ENCODE data around the gene C2orf76. TPM values are rescaled to one million over a fixed set of nuclear protein-coding genes. Genes with fewer than 3 reads are reported as not detected.

C2orf76 gene
- total RNA-seq, 2 experiments from 2014 or later: 5.4 to 6.2 TPM

DNA sequence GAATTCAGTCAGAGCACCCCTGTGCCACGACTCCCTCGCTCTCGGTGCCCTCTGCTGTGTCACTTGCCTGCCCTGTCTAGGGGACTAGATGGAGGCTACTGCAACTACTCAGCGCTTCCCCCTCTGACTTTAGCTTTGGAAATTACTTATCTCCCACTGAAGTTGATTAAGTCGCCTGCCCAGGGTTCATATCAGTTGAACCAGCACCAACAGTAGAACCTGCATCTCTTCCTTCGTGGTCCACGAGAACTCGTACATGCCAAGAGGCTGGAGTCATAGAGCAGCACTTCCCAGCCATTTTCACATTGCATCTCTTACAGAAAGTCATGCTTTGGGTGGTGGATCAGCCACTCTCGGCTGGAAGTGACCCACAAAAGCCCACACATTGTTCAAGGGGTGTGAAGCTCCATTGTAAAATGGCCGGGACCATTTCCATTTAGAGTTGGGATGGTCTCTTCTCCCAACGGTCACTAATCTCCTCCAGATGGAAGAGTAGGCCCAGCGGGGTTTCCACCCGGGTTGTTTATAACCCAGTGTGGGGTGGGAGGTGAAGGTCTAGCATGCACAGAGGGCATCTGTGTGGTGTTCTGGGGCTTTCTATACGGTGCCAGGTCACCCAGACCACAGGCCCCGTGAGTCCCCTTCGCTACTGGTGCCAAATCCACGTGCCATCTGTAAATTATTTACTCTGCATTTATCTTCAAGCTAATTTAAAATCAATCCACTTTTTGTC lies 105.0 kb downstream of the C2orf76 start:
- no peaks in the 10 kb centered on the region for H3K4me1 Mint-ChIP-seq
- H3K9me3 Mint-ChIP-seq: no peaks in the 10 kb centered on the region
- DNase-seq: no peak
- ChIA-PET CTCF (no interaction called here), POLR2A (no interaction called here)
- peaks cover 2% of the 10 kb centered on the region for H3K27me3 Mint-ChIP-seq
- no peak overlapping the region for H3K4me3 Mint-ChIP-seq
- no peak overlapping the region for H3K27ac Mint-ChIP-seq
- H3K36me3 Mint-ChIP-seq (ENCODE audit: low read depth): no peaks in the 10 kb centered on the region

DNA sequence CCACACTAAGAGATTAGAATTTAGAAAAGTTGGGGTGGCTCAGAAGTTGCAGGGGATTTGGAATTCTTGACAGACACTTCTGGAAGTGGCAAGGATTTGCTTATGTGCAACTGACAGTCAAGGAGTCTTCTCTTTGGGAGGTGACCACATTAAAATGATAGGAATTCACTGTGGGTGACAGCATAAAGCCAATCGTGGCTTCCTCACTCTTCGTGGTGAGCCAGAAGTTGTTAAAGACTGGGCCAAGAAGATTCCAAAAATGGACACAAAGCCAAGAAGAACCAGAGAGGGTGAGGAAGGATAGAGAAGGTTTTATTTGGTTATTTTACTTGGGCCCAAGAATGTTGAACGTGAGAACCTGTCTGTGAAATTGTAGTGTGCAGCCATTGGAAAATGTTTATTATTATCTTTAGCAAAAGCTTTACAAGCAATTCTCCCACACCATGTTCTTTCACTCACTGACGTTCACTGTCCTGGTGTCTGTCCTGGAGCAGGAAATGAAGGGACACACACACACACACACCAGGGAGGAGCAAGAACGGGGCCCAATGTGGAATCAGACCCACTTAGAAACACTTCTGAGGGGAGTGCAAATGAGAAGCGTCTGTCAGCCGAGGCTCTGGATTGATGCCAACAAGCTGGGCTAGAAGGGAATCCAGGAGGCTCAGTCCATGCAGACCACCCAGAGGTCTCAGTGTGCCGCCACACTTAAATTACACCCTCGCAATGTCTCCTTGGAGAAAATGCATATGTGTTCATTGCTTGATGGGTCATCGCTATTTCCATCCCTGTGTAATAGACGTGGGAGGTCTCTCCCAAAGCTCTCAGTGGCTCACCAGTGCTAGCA lies 105.8 kb downstream of the C2orf76 start:
- Mint-ChIP-seq H3K4me1 (no peaks in the 10 kb centered on the region), H3K9me3 (no peaks in the 10 kb centered on the region), H3K4me3 (no peak overlapping the region), H3K27ac (no peak overlapping the region), H3K27me3 (no peaks in the 10 kb centered on the region), H3K36me3 (ENCODE audit: low read depth) (no peaks in the 10 kb centered on the region)
- ChIA-PET CTCF (no interaction called here), POLR2A (no interaction called here)
- no peak for DNase-seq

DNA sequence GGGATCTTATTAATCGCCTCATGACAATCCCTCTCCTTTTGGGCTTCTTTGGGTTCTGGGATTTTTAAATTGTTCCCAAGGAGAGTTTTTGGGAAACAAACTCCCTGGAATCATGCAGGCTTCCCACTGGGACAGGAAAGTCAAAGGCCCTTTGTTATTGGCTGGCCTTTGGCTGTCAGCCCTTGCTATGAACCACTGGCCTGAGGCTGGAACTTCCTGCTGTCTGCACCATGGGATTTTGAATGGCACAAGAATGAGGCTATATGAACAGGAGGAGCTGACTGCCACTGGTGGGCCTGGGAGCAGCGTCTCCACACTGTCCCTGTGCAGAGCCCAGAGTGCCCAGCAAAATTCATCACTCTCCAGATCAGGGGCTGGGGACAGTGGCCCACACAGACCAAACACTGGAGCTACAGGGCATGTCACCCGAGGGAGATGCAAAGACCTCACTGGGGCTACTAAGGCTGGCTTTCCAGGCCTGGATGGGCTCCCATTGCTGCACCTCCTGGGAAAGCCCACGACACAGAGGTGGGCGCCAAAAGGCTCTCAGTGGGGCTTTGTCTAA lies 107.3 kb downstream of the C2orf76 start:
- no peak overlapping the region for H3K4me3 Mint-ChIP-seq
- DNase-seq: no peak
- H3K36me3 Mint-ChIP-seq (ENCODE audit: low read depth): no peaks in the 10 kb centered on the region
- no peaks in the 10 kb centered on the region for H3K4me1 Mint-ChIP-seq
- POLR2A ChIA-PET: no interaction called here
- H3K27me3 Mint-ChIP-seq: no peaks in the 10 kb centered on the region
- CTCF ChIA-PET: interaction anchor here (0.7 kb wide), 1 partner anchor 336 kb away, joined by 3 read pairs; no protein-coding TSS in a partner anchor
- no peaks in the 10 kb centered on the region for H3K9me3 Mint-ChIP-seq
- H3K27ac Mint-ChIP-seq: no peak overlapping the region

DNA sequence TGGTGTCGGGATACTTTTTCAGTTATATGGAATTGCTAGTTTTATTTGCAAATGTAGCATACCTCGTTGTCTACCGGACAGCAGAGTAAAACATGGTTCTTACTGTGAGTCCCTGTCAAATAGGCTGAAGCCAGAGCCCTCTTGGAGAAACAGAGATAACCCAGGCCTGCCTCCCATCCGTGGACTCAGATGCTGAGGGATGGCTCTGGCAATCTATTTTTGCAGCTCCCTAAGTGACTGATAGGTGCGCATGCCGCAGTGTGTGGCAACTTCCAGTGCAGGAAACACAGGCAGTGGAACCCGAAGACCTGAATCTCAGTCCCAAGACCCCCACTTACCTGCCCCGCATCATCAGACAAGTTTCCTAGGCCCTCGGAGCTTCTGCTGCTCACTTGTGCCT lies 109.4 kb downstream of the C2orf76 start:
- POLR2A ChIA-PET: no interaction called here
- CTCF ChIA-PET: no interaction called here
- H3K36me3 Mint-ChIP-seq (ENCODE audit: low read depth): no peaks in the 10 kb centered on the region
- no peak for DNase-seq
- H3K27ac Mint-ChIP-seq: no peak overlapping the region
- no peaks in the 10 kb centered on the region for H3K9me3 Mint-ChIP-seq
- no peak overlapping the region for H3K4me3 Mint-ChIP-seq
- H3K27me3 Mint-ChIP-seq: no peaks in the 10 kb centered on the region
- H3K4me1 Mint-ChIP-seq: no peaks in the 10 kb centered on the region

DNA sequence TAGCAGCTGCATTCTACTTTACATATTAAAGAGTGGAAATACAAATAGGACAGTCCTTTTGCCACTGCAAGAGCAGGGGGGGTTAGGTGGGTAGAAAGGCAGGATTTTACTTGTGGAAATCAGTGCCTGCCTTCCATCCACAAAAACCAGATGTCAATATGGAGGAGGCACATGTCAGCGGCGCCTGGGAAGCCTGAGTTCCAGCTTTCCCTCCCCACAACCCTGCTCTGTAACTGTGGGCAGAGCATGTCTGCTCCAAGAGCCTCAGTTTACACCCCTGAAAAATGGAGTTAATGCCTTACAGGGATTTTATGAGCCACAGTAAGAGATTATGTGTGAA lies 110.1 kb downstream of the C2orf76 start:
- DNase-seq: no peak
- Mint-ChIP-seq H3K36me3 (ENCODE audit: low read depth) (no peaks in the 10 kb centered on the region), H3K9me3 (no peaks in the 10 kb centered on the region), H3K4me1 (no peaks in the 10 kb centered on the region), H3K27ac (no peak overlapping the region), H3K4me3 (no peak overlapping the region), H3K27me3 (no peaks in the 10 kb centered on the region)
- ChIA-PET POLR2A (no interaction called here), CTCF (no interaction called here)

DNA sequence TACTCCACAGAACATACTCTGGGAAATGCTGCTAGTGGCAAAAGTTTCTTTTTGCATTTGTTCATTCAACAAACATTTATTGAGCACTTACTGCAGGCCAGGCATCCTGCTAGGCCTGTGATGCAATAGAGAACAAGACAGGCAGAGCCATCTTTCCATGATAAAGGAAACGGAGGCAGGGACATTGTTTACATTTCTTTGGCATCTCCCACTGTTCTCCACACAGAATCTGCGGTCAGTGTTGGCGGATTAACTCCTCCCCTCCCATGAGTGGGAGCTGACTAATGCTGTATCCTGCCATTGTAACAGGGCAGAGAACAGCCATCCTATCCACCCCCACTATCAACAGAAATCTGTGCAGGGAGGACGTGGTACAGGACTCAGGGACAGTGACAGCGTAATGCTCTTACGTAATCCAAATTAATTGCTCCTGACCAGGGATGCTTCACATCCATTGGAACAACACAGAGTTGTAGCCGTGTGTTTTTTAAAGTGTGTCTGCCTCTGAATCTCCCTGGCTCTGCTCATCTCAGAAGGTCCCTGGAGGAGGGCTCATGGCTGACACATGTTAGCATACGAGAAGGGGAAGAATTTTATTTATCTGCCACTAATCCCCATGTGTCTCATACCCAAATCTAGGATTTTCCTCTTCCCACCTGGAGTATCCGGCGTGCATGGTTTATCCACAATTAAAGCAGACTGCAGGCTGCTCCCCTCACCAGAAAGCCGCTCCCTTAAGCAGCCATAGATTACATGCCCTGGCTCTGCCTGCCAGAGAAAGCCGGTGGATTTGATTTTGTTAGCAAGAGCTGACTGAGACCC lies 110.7 kb downstream of the C2orf76 start:
- H3K9me3 Mint-ChIP-seq: no peaks in the 10 kb centered on the region
- no peak overlapping the region for H3K27ac Mint-ChIP-seq
- no peak overlapping the region for H3K4me3 Mint-ChIP-seq
- ChIA-PET POLR2A (interaction anchor here (0.6 kb wide), 1 partner anchor 223 kb away, joined by 3 read pairs; no protein-coding TSS in a partner anchor), CTCF (interaction anchor here (0.7 kb wide), 1 partner anchor 374 kb away, joined by 3 read pairs; no protein-coding TSS in a partner anchor)
- DNase-seq: no peak
- no peaks in the 10 kb centered on the region for H3K36me3 Mint-ChIP-seq (ENCODE audit: low read depth)
- no peaks in the 10 kb centered on the region for H3K27me3 Mint-ChIP-seq
- no peaks in the 10 kb centered on the region for H3K4me1 Mint-ChIP-seq

DNA sequence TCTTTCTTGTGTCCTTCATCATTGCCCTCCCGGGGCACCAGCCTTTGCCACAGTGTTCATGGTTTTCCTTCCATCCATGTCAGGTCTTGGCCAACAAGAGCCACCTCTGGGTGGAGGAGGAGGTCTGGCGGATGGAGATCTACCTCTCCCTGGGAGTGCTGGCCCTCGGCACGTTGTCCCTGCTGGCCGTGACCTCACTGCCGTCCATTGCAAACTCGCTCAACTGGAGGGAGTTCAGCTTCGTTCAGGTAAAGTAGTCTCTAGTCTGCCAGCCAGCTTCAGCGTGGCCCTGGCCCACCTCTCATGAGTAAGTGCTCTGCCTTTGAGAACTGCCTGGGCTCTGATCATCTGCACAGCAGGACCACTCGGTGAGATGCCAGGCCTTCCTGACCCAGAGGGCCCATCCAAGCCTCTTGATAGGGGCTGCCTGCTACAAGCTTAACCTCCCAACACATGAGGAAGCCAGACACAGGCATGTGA lies 112.0 kb downstream of the C2orf76 start:
- no peak for DNase-seq
- Mint-ChIP-seq H3K27ac (no peak overlapping the region), H3K9me3 (no peaks in the 10 kb centered on the region), H3K36me3 (ENCODE audit: low read depth) (no peaks in the 10 kb centered on the region), H3K4me1 (no peaks in the 10 kb centered on the region), H3K27me3 (no peaks in the 10 kb centered on the region), H3K4me3 (no peak overlapping the region)
- POLR2A ChIA-PET: no interaction called here
- CTCF ChIA-PET: no interaction called here

DNA sequence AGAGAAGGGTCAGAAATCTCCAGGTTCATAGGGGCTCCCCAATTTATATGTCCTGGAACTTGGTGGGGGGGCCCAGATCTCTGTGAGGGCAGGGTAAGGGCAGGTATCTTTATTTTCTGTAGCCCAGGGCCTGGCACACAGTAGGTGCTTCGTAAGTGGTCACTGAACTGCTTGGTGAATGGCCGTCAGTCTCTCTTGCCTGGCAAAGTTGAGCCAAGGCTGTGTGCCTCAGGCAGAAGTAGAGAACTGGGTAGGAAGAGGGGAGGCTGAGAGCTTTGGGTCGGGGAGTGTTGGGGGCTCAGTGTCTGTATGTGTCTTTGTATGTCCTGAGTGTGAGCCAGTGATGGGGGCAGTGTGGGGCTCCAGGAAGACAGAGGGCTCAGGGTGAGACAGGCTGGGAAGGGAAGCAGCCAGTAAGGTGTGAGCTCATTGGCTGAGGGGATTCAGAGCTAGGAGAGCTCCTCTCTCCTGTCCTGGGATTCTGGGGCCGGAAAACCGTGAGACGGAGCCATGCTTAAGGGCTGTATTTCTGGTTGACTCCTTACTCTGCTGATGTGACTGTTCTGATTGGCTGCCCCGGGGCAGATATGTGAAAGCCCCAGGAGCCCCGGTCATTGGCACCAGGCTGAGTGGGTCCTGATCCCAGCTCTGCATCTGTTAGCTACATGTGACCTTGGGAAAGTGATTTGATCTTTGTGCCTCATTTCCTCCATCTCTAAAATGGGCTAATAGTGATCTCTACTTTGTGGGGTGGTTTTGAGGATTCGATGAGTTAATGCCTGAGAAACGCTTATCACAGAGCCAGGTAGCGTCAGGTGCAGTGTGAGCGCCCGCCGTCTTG lies 112.7 kb downstream of the C2orf76 start:
- Mint-ChIP-seq H3K27ac (no peak overlapping the region), H3K27me3 (no peaks in the 10 kb centered on the region), H3K9me3 (no peaks in the 10 kb centered on the region), H3K36me3 (ENCODE audit: low read depth) (no peaks in the 10 kb centered on the region), H3K4me3 (no peak overlapping the region), H3K4me1 (no peaks in the 10 kb centered on the region)
- CTCF ChIA-PET: interaction anchor here (0.6 to 1.5 kb wide), 2 partner anchors 13 to 526 kb away, joined by 3 read pairs; no protein-coding TSS in a partner anchor
- POLR2A ChIA-PET: no interaction called here
- DNase-seq: no peak

DNA sequence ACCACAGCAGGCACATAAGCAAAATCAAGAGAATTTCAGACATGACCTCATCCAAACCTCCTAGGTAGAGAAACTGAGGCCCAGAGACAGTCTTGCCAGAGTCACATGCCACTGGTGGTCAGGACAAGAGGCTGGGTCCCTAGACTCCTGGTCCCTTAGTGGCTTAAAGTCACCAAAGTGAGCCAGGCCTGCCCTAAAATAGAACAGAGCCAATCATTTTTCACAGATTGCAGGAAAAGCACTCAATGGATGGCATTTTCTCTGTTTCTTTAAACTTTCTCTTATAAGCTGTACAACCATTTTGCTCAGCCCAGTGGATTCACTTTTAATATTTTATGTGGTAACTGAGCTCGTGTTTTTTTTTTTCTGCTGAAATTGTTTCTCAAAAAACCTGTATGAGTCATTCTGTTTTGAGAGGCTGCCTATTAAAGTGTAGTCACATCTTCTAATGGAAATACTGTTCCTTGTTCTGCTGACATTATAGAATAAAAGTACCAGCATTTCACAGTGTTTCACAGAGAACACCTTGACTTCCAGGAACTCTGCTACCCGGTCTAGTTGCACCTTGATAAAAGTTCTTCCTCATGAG lies 113.4 kb downstream of the C2orf76 start:
- Mint-ChIP-seq H3K36me3 (ENCODE audit: low read depth) (no peaks in the 10 kb centered on the region), H3K9me3 (no peaks in the 10 kb centered on the region), H3K27me3 (no peaks in the 10 kb centered on the region), H3K27ac (no peak overlapping the region), H3K4me3 (no peak overlapping the region), H3K4me1 (no peaks in the 10 kb centered on the region)
- ChIA-PET CTCF (interaction anchor here (1.5 kb wide), 1 partner anchor 13 kb away, joined by 3 read pairs; no protein-coding TSS in a partner anchor), POLR2A (interaction anchor here (0.7 kb wide), 1 partner anchor 134 kb away, joined by 3 read pairs; no protein-coding TSS in a partner anchor)
- DNase-seq: no peak
